Omental fat pad (tissue), 4 donors: ENCODE data around the gene EIF4G3. TPM values are rescaled to one million over a fixed set of nuclear protein-coding genes. Genes with fewer than 3 reads are reported as not detected.
"Not testable (repeated sequence)": the region's sequence is repeated elsewhere in the genome, so short reads cannot be mapped to it uniquely, and the experiment has no call there.

Experiments used
- ATAC-seq: fragments of 150-250 bp; one replicate; pipeline ENCODE4 v1.9.1; 2016; ENCODE audit warnings: mild to moderate bottlenecking, moderate library complexity; ENCODE audit not compliant: low FRiP score
- DNase-seq: peaks from one replicate; pipeline ENCODE4 v3.0.0-alpha.2; 2019; ENCODE audit warnings: low spot score
- CTCF ChIP-seq, 3 donors: fragments of 450-650 bp; IDR thresholded peaks; one replicate each; pipeline ENCODE4 v1.5.1; 2016 to 2017; ENCODE audit warnings: antibody characterized with exemption in 3 of 3, mild to moderate bottlenecking in 3 of 3, moderate library complexity in 2 of 3
- total RNA-seq, 4 donors: library from RNA; depleted of rRNA; stranded (reverse); fragments of >200 nt; gene quantifications; one replicate each; pipeline ENCODE4 v1.1.0, GENCODE V29; 2016

EIF4G3 gene
- total RNA-seq, 4 donors from 2014 or later: 50.2 to 69.5 (median 51.8) TPM

GRCh38 chr1:21065851-21066250 lies 110.8 kb downstream of the EIF4G3 start:
- ATAC-seq (no peak), DNase-seq (no peak)
- no peak for TF ChIP-seq CTCF (IDR thresholded peaks at IDR 0.05)

- ATAC-seq: no peak
- no peak for DNase-seq
- TF ChIP-seq CTCF (IDR thresholded peaks at IDR 0.05): no peak
These were observed 112.6 kb downstream of the EIF4G3 start for GRCh38 chr1:21064057-21064456.

- no peak for TF ChIP-seq CTCF (IDR thresholded peaks at IDR 0.05)
- no peak for ATAC-seq
- no peak for DNase-seq
These were observed 116.2 kb downstream of the EIF4G3 start for GRCh38 chr1:21060523-21060922.

GRCh38 chr1:21059021-21059420 lies 117.7 kb downstream of the EIF4G3 start:
- no peak for ATAC-seq
- DNase-seq: no peak
- TF ChIP-seq CTCF (IDR thresholded peaks at IDR 0.05): no peak

GRCh38 chr1:21058035-21058793 lies 118.5 kb downstream of the EIF4G3 start:
- TF ChIP-seq CTCF (IDR thresholded peaks at IDR 0.05): no peak
- DNase-seq: no peak
- ATAC-seq: no peak

GRCh38 chr1:21053189-21053928 lies 123.3 kb downstream of the EIF4G3 start:
- DNase-seq, ATAC-seq: not testable (repeated sequence)

- ATAC-seq (no peak), DNase-seq (no peak)
- TF ChIP-seq CTCF (IDR thresholded peaks at IDR 0.05): no peak
These were observed 124.7 kb downstream of the EIF4G3 start for GRCh38 chr1:21052034-21052433.
